ENCODE measurements around the gene RSPRY1. TPM values are rescaled to one million over a fixed set of nuclear protein-coding genes. Genes with fewer than 3 reads are reported as not detected.

Gene RSPRY1
- total and polyA plus RNA-seq, 9 donors: 15.9 to 42.1 (median 28.3) TPM

DNA sequence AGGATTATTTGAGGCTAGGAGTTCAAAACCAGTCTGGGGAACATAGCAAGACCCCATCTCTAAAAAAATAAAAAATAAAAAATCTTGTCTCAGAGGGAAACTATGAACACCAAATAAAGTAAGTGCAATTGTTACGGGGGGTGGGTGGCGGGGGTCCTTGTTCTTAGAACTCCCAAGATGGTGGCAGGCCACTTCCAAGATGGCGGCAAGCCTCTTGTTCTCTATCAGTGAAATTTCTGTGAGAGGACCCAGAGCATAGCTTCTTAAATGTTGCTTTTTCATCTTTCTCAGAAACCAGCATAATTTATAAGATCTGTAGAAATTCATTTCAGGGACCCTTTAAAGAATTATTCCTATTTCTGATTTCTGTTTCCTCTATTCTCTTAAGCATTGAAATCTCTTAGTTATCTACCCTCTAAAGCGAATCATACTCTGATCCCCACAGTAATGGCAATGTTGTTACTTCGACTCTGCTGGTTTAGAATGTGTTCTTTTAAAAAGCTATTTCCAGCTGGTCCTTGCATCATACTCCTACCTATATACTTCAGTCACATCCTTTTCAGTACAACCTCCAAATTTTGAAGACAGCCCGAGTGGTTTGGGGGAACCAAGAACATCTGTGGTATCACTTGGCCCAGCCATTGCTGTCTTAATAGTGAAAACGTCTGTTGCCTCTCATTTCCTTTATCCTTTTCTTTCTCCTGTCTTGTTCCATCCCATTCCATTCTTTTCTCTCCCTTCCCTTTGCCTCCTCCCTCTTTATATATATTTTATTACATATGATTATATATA lies 16.2 kb downstream of the RSPRY1 start:
- no peak for DNase-seq
- no peak for TF ChIP-seq POLR2A (IDR thresholded peaks at IDR 0.05)
- TF ChIP-seq EP300 (IDR thresholded peaks at IDR 0.05): no peak
- TF ChIP-seq, protein P1, sequence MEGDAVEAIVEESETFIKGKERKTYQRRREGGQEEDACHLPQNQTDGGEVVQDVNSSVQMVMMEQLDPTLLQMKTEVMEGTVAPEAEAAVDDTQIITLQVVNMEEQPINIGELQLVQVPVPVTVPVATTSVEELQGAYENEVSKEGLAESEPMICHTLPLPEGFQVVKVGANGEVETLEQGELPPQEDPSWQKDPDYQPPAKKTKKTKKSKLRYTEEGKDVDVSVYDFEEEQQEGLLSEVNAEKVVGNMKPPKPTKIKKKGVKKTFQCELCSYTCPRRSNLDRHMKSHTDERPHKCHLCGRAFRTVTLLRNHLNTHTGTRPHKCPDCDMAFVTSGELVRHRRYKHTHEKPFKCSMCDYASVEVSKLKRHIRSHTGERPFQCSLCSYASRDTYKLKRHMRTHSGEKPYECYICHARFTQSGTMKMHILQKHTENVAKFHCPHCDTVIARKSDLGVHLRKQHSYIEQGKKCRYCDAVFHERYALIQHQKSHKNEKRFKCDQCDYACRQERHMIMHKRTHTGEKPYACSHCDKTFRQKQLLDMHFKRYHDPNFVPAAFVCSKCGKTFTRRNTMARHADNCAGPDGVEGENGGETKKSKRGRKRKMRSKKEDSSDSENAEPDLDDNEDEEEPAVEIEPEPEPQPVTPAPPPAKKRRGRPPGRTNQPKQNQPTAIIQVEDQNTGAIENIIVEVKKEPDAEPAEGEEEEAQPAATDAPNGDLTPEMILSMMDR (IDR thresholded peaks at IDR 0.05): no peak
- no peaks in the 10 kb centered on the region for H3K4me1 ChIP-seq (ENCODE audit: insufficient read depth)
- no peak overlapping the region for H3K4me3 ChIP-seq
- H3K27me3 ChIP-seq: no peaks in the 10 kb centered on the region
- WGBS, 3 donors: 88 to 90% (median 89%) methylated on average over 7 of the region's 7 CpGs
- H3K36me3 ChIP-seq: no peaks in the 10 kb centered on the region
- H3K9me3 ChIP-seq: no peaks in the 10 kb centered on the region
- intact Hi-C loops (cut with DNase I): no loop called here
- H3K27ac ChIP-seq: no peak overlapping the region

DNA sequence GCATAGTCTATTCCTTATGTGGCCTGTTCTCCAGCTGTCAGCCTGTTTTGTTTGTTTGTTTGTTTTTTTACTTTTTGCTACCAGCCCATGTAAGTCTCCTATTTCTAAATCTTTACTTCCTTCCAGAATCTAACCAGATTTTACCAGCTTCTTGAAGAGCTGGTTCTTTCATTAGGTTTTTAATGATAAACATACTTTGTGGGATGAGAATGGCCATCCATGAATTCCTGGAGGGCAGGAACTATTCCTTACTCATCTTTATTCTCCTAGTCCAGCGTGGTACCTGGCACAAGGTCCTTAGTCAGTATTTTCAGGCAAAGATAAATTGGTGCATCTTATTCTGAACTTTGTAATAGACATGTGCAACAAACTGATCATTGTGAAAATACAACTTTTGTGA lies 17.3 kb downstream of the RSPRY1 start:
- no peaks in the 10 kb centered on the region for H3K36me3 ChIP-seq
- no peak overlapping the region for H3K27ac ChIP-seq
- H3K4me3 ChIP-seq: no peak overlapping the region
- no peaks in the 10 kb centered on the region for H3K4me1 ChIP-seq (ENCODE audit: insufficient read depth)
- 25 to 53% (median 33%) methylated on average over 1 of the region's 1 CpG for WGBS, 3 donors
- no peaks in the 10 kb centered on the region for H3K27me3 ChIP-seq
- H3K9me3 ChIP-seq: no peaks in the 10 kb centered on the region
- intact Hi-C loops (cut with DNase I): no loop called here
- no peak for DNase-seq
- TF ChIP-seq POLR2A (IDR thresholded peaks at IDR 0.05) (no peak), EP300 (IDR thresholded peaks at IDR 0.05) (no peak)
- TF ChIP-seq, protein P1 (IDR thresholded peaks at IDR 0.05): no peak

DNA sequence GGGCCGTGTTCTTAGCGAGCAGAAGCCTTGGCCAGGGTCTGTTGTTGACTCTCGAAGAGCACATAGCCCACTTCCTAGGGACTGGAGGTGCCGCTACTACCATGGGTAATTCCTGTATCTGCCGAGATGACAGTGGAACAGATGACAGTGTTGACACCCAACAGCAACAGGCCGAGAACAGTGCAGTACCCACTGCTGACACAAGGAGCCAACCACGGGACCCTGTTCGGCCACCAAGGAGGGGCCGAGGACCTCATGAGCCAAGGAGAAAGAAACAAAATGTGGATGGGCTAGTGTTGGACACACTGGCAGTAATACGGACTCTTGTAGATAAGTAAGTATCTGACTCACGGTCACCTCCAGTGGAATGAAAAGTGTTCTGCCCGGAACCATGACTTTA lies 18.5 kb downstream of the RSPRY1 start:
- Histone ChIP-seq H3K36me3 (no peaks in the 10 kb centered on the region), H3K9me3 (no peaks in the 10 kb centered on the region), H3K4me1 (ENCODE audit: insufficient read depth) (no peaks in the 10 kb centered on the region), H3K27me3 (no peaks in the 10 kb centered on the region), H3K27ac (no peak overlapping the region), H3K4me3 (no peak overlapping the region)
- no peak for DNase-seq
- intact Hi-C loops (cut with DNase I): no loop called here
- TF ChIP-seq POLR2A (IDR thresholded peaks at IDR 0.05): no peak
- TF ChIP-seq, protein P1 (IDR thresholded peaks at IDR 0.05): no peak
- no peak for TF ChIP-seq EP300 (IDR thresholded peaks at IDR 0.05)
- WGBS, 3 donors: 89 to 92% (median 90%) methylated on average over 12 of the region's 12 CpGs

DNA sequence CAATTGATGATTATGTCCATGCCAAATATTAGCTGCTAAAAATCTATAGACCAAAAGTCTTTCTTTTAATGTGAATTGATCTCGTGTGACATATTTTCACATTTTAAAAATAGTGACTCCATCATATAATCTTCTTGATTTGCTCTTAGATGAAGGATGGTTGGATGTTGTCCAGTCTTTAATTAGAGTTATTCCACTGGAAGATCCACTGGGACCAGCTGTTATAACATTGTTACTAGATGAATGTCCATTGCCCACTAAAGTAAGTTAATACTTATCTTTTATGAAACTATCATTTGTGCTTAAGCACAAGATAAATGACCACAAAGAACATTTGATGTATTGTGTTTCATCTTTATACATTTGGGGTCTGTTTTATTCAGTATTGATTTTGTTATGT lies 22.8 kb downstream of the RSPRY1 start:
- no peak for DNase-seq
- Histone ChIP-seq H3K27me3 (no peaks in the 10 kb centered on the region), H3K4me1 (ENCODE audit: insufficient read depth) (no peaks in the 10 kb centered on the region), H3K9me3 (no peaks in the 10 kb centered on the region), H3K4me3 (no peak overlapping the region), H3K36me3 (no peaks in the 10 kb centered on the region), H3K27ac (no peak overlapping the region)
- TF ChIP-seq POLR2A (IDR thresholded peaks at IDR 0.05) (no peak), EP300 (IDR thresholded peaks at IDR 0.05) (no peak)
- TF ChIP-seq, protein P1 (IDR thresholded peaks at IDR 0.05): no peak
- WGBS, 3 donors: 86 to 98% (median 97%) methylated on average over 1 of the region's 1 CpG
- intact Hi-C loops (cut with DNase I): no loop called here

Measured in ovary (tissue), 9 donors.